Dedifferentiated amniotic fluid mesenchymal stem cell (primary cell): ENCODE results near the gene TRAF2.
"Not testable (repeated sequence)": the region's sequence is repeated elsewhere in the genome, so short reads cannot be mapped to it uniquely, and the experiment has no call there.

Experiments
- DNase-seq: peaks from one replicate; pipeline ENCODE4 v3.0.0-alpha.2; 2016; ENCODE audit errors: extremely low spot score

Gene TRAF2, protein sequence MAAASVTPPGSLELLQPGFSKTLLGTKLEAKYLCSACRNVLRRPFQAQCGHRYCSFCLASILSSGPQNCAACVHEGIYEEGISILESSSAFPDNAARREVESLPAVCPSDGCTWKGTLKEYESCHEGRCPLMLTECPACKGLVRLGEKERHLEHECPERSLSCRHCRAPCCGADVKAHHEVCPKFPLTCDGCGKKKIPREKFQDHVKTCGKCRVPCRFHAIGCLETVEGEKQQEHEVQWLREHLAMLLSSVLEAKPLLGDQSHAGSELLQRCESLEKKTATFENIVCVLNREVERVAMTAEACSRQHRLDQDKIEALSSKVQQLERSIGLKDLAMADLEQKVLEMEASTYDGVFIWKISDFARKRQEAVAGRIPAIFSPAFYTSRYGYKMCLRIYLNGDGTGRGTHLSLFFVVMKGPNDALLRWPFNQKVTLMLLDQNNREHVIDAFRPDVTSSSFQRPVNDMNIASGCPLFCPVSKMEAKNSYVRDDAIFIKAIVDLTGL

DNA sequence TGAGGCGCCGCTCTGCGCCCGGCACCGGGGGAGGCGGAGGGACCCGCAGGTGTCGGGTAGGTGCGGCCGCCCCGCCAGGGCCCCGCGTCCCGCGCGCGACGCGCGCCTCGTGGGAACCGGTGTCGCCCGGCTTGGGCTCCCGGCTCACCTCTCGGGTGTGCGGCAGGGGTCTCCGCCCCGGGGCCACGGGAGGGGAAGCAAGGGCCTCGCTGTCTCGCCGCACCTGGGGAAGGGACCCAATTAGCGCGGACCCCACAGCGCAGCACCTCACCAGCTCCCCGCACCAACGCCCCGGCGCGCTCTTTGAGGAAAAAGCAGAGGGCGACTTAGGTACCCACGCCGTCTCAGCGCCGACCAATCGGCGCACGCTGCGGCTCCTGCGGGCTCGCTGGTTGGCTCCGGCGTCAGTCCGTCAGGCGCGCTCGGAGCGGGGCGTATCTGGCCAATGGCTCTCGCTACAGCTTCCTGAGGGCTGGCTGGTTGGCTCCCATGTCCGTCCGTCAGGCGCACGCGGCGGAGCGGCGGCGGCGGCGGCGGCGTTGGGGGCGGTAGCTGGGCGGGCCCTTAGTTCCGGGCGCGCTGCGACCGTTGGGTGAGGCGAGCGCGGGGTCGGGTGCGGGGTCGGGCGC, at the start of gene TRAF2:
Gene TRAF2, plus strand, starts transcription at position 567 of the 629 bp plus-strand sequence. CDS start 12,225 bp downstream, outside the sequence.
- DNase-seq = peak; percentile 97

DNA sequence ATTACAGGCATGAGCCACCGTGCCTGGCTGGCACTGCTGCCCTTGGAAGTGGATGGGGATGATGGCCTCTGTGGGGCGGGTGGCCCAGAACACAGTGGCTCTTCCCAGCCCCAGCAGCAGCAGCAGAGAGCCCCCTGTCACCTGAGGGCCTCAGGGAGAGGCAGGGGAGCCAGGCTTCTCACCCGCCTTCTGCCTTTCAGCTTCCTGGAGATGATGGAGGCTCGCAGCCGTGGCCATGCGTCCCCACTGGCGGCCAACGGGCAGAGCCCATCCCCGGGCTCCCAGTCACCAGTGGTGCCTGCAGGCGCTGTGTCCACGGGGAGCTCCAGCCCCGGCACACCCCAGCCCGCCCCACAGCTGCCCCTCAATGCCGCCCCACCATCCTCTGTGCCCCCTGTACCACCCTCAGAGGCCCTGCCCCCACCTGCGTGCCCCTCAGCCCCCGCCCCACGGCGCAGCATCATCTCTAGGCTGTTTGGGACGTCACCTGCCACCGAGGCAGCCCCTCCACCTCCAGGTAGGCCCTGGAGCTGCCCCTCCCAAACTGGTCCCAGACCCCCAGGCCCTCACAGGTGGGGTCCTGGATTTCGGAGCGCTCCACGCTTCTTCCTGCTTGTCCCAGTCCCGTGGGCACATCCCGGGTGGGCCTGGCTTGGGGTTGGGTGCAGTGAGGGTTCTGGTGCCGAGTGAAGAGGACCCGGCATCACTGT, 49.0 kb upstream of the TRAF2 start:
- no peak for DNase-seq

DNA sequence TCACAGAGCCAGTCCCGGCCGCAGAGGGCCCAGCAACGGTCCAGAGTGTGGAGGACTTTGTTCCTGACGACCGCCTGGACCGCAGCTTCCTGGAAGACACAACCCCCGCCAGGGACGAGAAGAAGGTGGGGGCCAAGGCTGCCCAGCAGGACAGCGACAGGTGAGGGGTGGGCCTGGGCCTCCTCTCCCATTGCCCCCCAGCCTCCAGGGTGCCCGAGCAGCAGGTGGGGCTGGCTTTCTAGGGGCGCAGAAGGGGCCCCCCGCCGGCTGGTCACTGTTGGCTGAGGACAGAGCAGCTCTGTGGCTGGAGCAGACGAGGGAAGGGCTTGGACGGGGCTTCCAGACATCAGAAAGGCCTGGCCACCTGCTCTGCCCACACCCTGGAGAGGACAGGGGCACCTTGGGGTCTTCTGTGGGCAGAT, 48.4 kb upstream of the TRAF2 start:
- not testable (repeated sequence) for DNase-seq

DNA sequence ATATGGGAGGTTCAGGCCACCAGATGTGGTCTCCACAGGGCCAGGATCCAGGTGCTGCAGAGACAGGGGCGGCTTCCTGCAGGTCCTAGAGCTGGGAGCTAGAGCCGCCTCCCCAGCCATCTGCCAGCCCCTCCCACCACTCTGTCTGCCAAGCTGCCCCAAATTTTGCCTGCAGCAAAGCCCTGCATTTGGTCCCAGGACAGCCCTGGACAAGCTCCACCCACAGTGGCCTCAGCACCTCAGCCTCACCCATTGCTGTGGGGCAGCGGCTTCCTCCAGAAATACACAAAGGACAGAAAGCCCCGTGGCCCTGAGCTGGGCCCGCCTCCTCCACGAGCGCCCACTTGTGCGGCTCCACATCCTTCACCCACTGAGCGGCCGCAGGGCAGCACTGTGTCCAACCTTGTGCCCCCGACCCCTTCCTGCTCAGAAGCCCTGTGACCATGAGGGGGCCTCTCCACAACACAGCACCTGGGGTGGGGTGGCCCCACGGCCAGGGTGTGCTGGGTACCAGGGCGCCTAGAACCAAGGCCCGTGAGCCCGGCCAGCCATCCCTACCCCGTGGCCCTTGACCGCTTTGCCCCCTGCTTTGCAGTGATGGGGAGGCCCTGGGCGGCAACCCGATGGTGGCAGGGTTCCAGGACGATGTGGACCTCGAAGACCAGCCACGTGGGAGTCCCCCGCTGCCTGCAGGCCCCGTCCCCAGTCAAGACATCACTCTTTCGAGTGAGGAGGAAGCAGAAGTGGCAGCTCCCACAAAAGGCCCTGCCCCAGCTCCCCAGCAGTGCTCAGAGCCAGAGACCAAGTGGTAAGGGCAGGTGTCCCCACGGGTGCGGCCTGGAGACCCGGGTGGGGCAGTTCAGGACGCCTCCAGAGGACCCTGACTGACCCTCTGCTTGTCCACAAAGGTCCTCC, 47.7 kb upstream of the TRAF2 start:
- no peak for DNase-seq

DNA sequence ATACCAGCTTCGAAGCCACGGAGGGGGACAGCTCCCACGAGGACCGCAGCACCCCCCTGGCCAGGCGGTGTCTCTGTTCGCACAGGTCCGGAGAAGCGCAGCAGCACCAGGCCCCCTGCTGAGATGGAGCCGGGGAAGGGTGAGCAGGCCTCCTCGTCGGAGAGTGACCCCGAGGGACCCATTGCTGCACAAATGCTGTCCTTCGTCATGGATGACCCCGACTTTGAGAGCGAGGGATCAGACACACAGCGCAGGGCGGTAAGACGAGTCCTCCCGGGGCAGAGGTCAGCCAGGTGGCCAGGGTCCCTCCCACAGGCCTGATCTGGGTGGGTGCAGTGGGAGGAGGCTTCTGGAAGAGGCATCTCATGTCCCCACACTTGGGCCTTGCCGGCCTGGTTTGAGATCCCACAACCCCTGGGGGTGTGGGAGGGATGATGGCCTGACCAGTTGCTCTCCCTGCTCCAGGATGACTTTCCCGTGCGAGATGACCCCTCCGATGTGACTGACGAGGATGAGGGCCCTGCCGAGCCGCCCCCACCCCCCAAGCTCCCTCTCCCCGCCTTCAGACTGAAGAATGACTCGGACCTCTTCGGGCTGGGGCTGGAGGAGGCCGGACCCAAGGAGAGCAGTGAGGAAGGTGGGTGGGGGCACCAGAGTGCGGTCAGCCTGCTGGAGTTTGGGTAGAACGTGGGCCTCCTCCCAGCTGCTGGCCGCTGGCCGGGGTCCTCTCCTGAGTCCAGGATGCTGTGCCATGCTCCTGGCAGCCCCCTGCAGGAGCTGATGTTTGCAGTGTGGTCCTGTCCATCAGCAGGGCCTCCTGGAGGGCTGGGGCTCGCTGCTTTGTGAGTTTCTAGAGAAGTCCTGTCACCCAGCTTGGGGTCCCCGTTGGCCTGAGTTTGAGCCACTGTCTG, 46.8 kb upstream of the TRAF2 start:
- no peak for DNase-seq

DNA sequence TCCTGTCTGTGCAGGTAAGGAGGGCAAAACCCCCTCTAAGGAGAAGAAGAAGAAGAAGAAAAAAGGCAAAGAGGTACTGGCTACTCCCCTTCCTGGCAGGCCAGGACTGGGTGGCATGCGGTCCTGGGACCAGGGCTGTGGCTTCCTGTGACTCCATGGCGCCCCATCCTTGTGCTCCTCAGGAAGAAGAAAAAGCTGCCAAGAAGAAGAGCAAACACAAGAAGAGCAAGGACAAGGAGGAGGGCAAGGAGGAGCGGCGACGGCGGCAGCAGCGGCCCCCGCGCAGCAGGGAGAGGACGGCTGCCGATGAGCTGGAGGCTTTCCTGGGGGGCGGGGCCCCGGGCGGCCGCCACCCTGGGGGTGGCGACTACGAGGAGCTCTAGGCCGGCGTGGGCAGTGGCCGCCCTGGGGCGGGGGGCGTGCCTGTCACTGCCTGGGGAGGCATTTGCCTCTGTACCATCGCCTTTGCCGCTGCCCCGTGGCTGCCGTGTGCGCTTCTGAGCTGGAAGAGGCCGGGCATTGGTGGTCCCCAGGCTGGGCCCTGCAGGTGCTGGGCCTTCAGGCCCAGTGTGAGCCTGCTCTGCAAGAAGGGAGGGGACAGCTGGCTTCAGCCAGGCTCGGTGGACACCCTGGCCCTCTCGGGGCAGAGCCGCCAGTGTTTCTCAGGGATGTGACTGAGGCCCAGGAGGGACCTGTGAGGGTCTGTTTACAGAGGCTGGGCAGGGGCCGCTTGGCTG, 46.0 kb upstream of the TRAF2 start:
- no peak for DNase-seq

DNA sequence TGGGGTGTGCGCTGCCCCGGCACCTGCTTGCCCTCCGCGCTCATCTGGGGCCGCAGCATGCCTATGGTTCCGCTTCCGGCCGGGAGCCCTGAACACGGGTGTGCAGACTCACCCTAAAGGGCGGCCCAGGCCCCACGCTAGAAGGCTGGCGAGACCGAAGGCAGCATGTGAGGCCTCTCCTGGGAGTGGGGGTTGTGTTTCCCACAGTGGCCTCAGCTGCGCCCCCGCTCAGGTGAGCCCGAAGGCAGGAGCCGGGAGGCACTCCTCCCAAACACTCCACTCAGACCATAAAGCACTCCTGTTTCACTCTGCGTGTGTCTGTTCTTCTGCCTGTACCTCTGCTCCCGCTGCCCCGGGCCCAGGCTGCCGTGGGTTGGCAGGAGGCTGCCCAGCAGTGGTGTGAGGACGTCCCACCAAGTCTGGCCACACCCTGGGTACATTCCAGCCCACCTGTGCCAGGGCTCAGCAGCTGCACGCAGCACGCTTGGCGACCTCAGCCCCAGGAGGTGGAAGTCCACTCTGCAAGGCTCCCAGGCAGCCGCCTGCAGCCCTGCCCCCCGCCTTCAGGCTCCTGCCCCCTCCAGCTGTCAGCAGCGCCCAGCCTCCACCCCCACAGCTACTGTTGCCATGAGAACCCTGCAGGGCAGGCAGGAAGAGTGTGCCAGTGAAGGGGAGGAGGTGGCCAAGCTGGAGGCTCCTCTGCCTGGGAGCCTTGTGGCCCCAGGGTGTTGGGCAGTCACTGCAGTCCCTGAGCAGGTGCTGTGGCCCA, 45.3 kb upstream of the TRAF2 start:
- no peak for DNase-seq

DNA sequence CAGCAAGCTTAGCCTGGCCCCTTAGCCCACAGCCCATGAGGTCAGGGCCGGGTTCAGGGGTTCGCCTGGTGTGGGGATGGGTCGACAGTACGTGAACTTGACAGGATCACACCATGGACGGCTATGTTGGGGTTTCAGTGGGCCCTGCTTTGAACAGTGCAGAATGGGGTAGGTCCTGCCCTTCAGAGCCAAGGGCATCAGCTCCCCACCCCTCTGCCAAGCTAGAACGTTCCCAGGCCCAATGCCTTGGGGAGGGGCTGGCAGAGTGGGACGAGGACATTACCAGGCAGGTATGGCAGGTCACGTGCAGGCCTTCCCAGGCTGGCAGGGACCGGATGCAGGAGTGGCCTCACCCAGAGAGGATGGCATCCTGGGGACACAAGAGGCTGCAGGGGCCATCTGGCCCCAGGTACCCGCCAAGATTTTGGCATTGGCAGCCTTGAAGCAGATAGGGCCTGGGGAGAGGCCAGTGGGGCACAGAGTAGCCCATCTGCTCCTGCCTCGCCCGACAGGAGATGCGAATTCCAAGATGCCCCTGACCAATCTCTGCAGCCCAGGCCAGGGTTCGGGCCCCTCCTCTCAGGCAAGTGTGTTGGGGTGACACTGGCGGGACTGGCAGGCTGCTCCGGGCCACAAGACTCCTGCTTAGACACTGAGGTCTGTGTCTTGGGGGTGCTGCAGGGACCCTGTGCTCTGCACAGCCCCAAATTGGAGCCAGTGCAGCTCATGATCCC, 44.5 kb upstream of the TRAF2 start:
- DNase-seq = not testable (repeated sequence)

DNA sequence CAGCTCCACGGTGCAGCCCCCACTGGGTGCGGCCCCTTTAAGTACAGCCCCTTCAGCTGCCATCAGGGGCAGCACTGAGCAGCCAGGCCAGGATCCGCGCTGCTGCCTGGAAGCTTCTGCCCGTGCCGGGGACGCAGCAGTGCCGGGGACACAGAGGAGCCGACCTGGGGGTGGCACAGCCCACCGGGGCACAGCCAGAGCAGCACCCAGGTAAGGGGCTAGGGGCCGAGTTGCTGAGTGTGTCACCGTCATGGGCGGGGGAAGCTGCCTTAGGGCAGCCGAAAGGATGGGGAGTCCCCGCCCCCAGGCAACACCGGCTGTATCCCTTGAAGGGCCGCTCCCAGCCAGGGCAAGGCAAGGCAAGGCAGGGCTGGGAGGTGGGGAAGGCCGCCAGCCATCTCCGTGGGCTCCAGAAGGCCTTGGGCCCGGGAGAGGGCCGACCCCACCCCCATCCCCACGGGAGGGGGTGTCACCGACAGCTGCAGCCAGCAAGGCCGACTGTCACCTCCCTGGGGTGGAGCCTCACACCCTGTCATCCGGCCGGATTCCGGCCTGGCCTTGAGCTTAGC, 43.9 kb upstream of the TRAF2 start, which contains the start of gene AJM1:
Gene AJM1, plus strand, starts transcription at position 99 of the 569 bp plus-strand sequence. CDS start 1,937 bp downstream, outside the sequence.
- peak; percentile 55 for DNase-seq

DNA sequence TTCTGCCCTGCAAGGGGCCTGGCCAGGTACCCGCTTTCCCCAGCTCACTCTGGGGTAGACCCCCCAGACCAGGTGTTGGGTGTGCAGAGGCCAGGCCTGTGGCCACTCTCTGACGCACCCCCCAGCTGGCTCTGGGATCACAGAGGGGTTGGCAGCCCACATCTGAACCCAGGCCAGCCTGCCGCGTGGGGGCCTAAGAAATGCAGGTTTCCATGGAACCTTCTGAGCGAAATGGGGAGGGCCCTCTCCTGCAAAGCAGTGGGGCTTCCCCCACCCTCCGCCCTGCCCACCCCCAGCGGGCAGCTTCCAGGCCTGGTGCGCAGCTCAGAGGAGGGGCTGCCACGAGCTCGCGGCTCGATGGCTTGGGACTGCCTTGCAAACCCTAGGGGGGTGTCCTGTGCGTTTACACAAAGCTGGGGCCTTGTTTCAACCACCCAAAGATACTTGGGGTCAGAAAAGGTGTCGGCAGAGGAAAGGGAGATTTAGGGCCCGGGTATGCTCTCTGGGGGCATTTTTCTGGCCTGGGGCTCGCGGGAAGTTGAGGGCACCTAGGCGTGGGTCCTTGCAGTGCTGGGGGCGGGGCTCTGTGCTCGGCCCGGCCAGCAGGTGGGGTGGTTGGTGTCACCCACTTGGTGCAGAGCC, 43.0 kb upstream of the TRAF2 start:
- not testable (repeated sequence) for DNase-seq

DNA sequence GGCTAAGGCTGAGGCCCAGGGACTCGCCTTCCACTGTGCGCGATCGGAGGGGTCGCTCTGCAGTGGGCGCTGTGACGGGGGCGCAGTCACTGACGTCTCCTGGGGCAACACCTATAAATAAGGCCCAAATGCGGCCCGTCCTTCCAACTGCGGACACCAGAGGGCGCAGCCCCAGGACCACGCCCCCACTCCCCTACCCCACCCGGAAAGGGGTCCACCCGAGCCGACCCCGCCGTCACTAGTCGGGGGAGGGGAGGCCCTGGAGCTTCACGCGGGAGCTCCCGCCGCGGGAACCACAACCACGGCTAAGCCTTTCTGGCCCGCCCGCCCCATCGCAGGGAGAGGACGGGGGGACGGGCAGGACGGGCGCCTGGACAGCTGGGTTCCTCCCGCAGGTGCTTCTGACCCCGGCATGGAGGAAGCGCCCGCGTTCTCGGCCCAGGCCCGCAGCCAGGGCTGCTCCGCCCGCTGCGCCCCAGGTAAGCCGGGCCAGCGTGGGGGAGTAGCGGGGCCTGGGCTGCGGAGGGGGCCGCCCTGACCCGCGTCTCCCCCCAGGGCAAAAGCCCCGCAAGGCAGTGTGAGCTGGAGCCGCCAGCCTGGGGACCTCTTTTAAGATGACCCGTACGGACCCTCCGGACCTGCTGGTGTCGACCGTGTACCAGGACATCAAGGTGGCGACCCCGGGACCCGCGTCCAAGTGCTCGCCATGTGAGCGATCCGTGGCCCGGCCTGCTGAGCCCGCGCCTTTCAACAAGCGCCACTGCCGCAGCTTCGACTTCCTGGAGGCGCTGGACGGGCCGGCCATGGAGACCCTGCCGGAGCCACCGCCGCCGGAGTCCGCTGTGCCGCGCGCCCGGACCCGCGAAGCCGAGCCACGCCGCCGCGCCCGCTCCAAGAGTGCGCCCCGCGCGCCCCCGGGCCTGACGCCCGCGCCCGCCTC, 42.2 kb upstream of the TRAF2 start:
- not testable (repeated sequence) for DNase-seq

DNA sequence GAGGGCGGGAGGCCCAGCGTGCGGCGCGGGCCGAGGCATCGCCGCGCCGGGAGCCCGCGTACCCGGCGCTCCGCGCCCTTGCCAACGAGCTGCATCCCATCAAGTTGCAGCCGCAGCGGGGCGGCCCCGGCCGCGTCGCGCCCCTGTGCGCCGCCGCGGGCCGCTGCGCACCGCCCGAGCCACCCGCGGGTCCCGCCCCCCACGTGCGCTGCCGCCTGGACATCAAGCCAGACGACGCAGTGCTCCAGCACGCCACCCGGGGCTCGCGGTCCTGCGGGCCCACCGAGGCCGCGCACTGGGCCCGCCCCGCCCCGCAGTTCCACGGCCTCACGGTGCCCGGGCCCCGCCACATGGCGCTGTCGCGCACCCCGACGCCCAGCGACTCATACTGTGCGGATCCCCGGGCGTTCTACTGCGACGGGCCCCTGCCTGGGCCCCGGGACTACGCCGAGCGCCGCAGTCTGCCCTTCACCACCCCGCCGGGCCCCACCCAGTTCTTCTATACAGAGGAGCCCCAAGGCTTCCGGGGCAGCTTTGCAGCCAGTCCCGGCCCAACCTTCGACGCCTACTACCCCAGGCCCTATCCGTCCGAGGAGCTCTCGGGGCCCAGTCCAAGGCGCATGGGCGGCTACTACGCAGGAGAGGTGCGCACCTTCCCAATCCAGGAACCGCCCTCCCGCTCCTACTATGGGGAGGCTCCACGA, 41.4 kb upstream of the TRAF2 start:
- no peak for DNase-seq

DNA sequence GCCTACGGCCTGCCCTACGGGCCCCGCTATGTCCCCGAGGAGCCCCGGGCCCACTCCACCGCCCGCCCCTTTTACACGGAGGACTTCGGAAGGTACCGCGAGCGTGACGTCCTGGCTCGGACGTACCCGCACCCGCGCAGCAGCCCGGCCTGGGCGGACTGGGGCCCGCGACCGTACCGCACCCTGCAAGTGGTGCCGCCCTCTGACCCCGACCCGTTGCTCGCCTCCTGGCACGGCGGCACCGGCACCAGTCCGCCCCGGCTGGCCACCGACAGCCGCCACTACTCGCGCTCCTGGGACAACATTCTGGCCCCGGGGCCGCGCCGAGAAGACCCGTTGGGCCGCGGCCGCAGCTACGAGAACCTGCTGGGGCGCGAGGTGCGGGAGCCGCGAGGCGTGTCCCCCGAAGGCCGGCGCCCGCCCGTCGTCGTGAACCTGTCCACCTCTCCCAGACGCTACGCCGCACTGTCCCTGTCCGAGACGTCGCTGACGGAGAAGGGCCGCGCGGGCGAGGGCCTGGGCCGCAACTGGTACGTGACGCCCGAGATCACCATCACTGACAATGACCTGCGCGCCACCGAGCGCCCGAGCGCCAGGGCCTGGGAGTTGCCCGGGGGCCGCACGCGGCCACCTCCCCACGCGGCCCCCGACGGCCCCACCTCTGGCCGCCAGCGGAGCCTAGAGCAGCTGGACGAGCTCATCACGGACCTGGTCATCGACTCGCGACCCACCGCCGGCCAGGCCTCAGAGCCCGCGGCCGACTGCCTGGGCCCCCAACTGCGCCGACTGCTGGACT, 40.7 kb upstream of the TRAF2 start:
- no peak for DNase-seq

DNA sequence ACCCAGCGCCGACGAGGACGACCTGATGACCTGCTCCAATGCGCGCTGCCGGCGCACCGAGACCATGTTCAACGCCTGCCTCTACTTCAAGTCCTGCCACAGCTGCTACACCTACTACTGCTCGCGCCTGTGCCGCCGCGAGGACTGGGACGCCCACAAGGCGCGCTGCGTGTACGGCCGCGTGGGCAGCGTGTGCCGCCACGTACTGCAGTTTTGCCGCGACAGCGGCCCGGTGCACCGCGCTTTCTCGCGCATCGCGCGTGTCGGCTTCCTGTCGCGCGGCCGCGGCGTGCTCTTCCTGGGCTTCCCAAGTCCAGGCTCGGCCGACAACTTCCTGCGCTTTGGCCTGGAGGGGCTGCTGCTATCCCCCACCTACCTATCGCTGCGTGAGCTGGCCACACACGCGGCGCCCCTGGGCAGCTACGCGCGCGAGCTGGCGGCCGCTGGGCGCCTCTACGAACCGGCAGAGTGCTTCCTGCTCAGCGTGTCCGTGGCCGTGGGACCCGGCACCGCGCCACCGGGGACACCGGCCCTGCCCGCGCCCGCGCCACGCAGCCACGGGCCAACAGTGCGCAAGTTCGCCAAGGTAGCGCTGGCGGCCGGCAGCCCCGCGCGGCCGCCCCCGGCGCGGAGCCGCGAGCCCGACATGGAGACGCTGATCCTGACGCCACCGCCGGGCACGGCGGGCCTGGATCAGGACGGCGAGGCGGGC, 39.8 kb upstream of the TRAF2 start:
- DNase-seq = no peak
